Keratinocyte (primary cell): Measurements from ENCODE around the gene PHLPP1. TPM values are rescaled to one million over a fixed set of nuclear protein-coding genes. Genes with fewer than 3 reads are reported as not detected.

ENCODE experiments used
- DNase-seq: peaks from one replicate; pipeline ENCODE4 v3.0.0-alpha.2; 2011; ENCODE audit warnings: low read depth, missing footprints, low spot score
- FAIRE-seq: peaks from 2 replicates; lab custom pipeline; 2011; peaks lifted over from hg19 to GRCh38; lab: Jason Lieb, UNC
- H2AFZ ChIP-seq: 2 replicates; pipeline ENCODE4 v1.6.0; 2012; ENCODE audit warnings: low read length, control low read depth, inconsistent platforms; ENCODE audit not compliant: control insufficient read depth
- H3K27ac ChIP-seq: 2 replicates; pipeline ENCODE4 v1.5.1; 2011; ENCODE audit warnings: low read length; ENCODE audit not compliant: control insufficient read depth, insufficient read depth
- H3K27me3 ChIP-seq: 3 replicates; pipeline ENCODE4 v1.6.0; 2011; ENCODE audit warnings: low read length; ENCODE audit not compliant: control insufficient read depth, insufficient read depth; ENCODE audit errors: extremely low read depth
- H3K36me3 ChIP-seq, 2 experiments: 2 replicates in 1 of 2; 3 replicates in 1 of 2; pipeline ENCODE4 v1.5.1; 2011; ENCODE audit warnings: low read length in 2 of 2, mild to moderate bottlenecking in 1 of 2; ENCODE audit not compliant: control insufficient read depth in 2 of 2, insufficient read depth in 2 of 2; ENCODE audit errors: extremely low read depth in 1 of 2
- H3K4me1 ChIP-seq: 3 replicates; pipeline ENCODE4 v1.5.1; 2011; ENCODE audit warnings: low read length; ENCODE audit not compliant: control insufficient read depth, insufficient read depth; ENCODE audit errors: extremely low read depth
- H3K4me2 ChIP-seq: 3 replicates; pipeline ENCODE4 v1.6.0; 2011; ENCODE audit warnings: low read depth, low read length; ENCODE audit not compliant: control insufficient read depth, insufficient read depth; ENCODE audit errors: extremely low read depth
- H3K4me3 ChIP-seq, 3 experiments: fragments of 200-600 bp in 1 of 3; sonication (generic) in 1 of 3; 2 replicates in 2 of 3; 3 replicates in 1 of 3; pipeline ENCODE4 v1.5.1; 2011 to 2016; ENCODE audit warnings: low read length in 3 of 3, mild to moderate bottlenecking in 3 of 3, control low read depth in 2 of 3, inconsistent platforms in 1 of 3, low read depth in 1 of 3, mixed read lengths in 1 of 3, mixed run types in 1 of 3, moderate library complexity in 1 of 3; ENCODE audit not compliant: control insufficient read depth in 2 of 3, insufficient read depth in 2 of 3; ENCODE audit errors: extremely low read depth in 1 of 3
- H3K79me2 ChIP-seq: 2 replicates; pipeline ENCODE4 v1.6.0; 2012; ENCODE audit warnings: low read length; ENCODE audit not compliant: control insufficient read depth, insufficient read depth
- H3K9ac ChIP-seq: 3 replicates; pipeline ENCODE4 v1.6.0; 2011; ENCODE audit warnings: low read length; ENCODE audit not compliant: control insufficient read depth, insufficient read depth; ENCODE audit errors: extremely low read depth
- H3K9me1 ChIP-seq: 3 replicates; pipeline ENCODE4 v1.6.0; 2011; ENCODE audit warnings: low read length; ENCODE audit not compliant: control insufficient read depth, insufficient read depth; ENCODE audit errors: extremely low read depth
- H3K9me3 ChIP-seq: 2 replicates; pipeline ENCODE4 v1.5.1; 2012; ENCODE audit warnings: low read depth, low read length; ENCODE audit not compliant: control insufficient read depth
- H4K20me1 ChIP-seq: 3 replicates; pipeline ENCODE4 v1.6.0; 2011; ENCODE audit warnings: low read length; ENCODE audit not compliant: control insufficient read depth, insufficient read depth; ENCODE audit errors: extremely low read depth
- CTCF ChIP-seq, 3 experiments: IDR thresholded peaks in 1 of 3; conservative IDR thresholded peaks in 1 of 3; optimal IDR thresholded peaks in 1 of 3; 2 replicates in 2 of 3; 3 replicates in 1 of 3; pipeline versions ENCODE3 to v1.5.1; 2011; ENCODE audit warnings: low read length in 3 of 3, mild to moderate bottlenecking in 3 of 3, moderate library complexity in 2 of 3, control low read depth in 1 of 3, inconsistent platforms in 1 of 3; ENCODE audit not compliant: insufficient read depth in 2 of 3; ENCODE audit errors: extremely low read depth in 1 of 3
- EZH2 ChIP-seq: IDR thresholded peaks from one replicate; pipeline ENCODE4 v1.6.1; 2012; ENCODE audit warnings: inconsistent platforms, mild to moderate bottlenecking, low read length, moderate library complexity
- dilution Hi-C: fragments of 300-500 bp; cut with MboI; formaldehyde crosslinking; loops from one replicate; pipeline ENCODE4 v1.7.0; 2020; ENCODE audit warnings: low sequenced_read_pairs; ENCODE audit not compliant: extremely low pct_ligation_motif_present
- polyA plus RNA-seq, 5 experiments: library from polyadenylated mRNA; depleted of rRNA in 3 of 5; stranded (reverse) in 3 of 5; stranded (forward) in 1 of 5; unstranded in 1 of 5; fragments of >200 nt; gene quantifications; 1 replicate in 1 of 5; 2 replicates in 3 of 5; 3 replicates in 1 of 5; pipeline versions ENCODE4 v1.2.1 to v1.2.3, GENCODE V29; 2011 to 2012; ENCODE audit warnings: missing spikeins in 2 of 5, low read depth in 1 of 5, low replicate concordance in 1 of 5

The PHLPP1 gene
- polyA plus RNA-seq, 1 donor (not counting 4 experiments of a cell fraction or from before 2014, with no cell fraction given): 8.4 TPM

- H3K4me1 ChIP-seq: no peaks in the 10 kb centered on the region
- H3K4me2 ChIP-seq: no peak overlapping the region
- no peaks in the 10 kb centered on the region for H4K20me1 ChIP-seq
- H3K9me3 ChIP-seq: no peaks in the 10 kb centered on the region
- TF ChIP-seq EZH2: no peak
- H3K4me3 ChIP-seq: no peak overlapping the region
- dilution Hi-C loops: loop anchor here (25.0 kb wide), 1 partner anchor 305 kb away; the partner anchor contains the start of gene BCL2
- no peaks in the 10 kb centered on the region for H3K9me1 ChIP-seq
- no peaks in the 10 kb centered on the region for H3K79me2 ChIP-seq
- H2AFZ ChIP-seq: no peak overlapping the region
- DNase-seq (no peak), FAIRE-seq (no peak)
- H3K9ac ChIP-seq: no peak overlapping the region
- H3K27me3 ChIP-seq: no peaks in the 10 kb centered on the region
- no peaks in the 10 kb centered on the region for H3K36me3 ChIP-seq
- no peak overlapping the region for H3K27ac ChIP-seq
Observed at GRCh38 chr18:63007231-63007630, 291.9 kb downstream of the PHLPP1 start.

- Histone ChIP-seq H3K9me1 (no peaks in the 10 kb centered on the region), H3K4me3 (no peak overlapping the region), H3K27me3 (peaks cover 4% of the 10 kb centered on the region), H3K36me3 (no peaks in the 10 kb centered on the region), H3K9me3 (no peaks in the 10 kb centered on the region), H2AFZ (no peak overlapping the region), H3K9ac (no peak overlapping the region), H3K27ac (no peak overlapping the region), H3K4me1 (no peaks in the 10 kb centered on the region), H3K79me2 (no peaks in the 10 kb centered on the region), H3K4me2 (no peak overlapping the region), H4K20me1 (no peaks in the 10 kb centered on the region)
- dilution Hi-C loops: loop anchor here (25.0 kb wide), 1 partner anchor 296 kb away; the partner anchor contains the start of gene BCL2
- DNase-seq (no peak), FAIRE-seq (no peak)
- TF ChIP-seq EZH2: no peak
- TF ChIP-seq CTCF (optimal IDR thresholded peaks at IDR 0.05 in 1 of 3, IDR thresholded peaks at IDR 0.05 in 1 of 3, conservative IDR thresholded peaks at IDR 0.05 in 1 of 3; ENCODE audit: extremely low read depth in 1 of 3, insufficient read depth in 2 of 3, low read length in 3 of 3): peak; percentile 72 to 80 (median 73)
Observed at GRCh38 chr18:63016270-63016669, 300.9 kb downstream of the PHLPP1 start.

GRCh38 chr18:63017076-63017475 is 301.7 kb downstream of the PHLPP1 start:
- DNase-seq (no peak), FAIRE-seq (no peak)
- no peak for TF ChIP-seq CTCF (optimal IDR thresholded peaks at IDR 0.05 in 1 of 3, IDR thresholded peaks at IDR 0.05 in 1 of 3, conservative IDR thresholded peaks at IDR 0.05 in 1 of 3; ENCODE audit: extremely low read depth in 1 of 3, insufficient read depth in 2 of 3, low read length in 3 of 3)
- TF ChIP-seq EZH2: no peak
- dilution Hi-C loops: loop anchor here (25.0 kb wide), 1 partner anchor 295 kb away; the partner anchor contains the start of gene BCL2
- Histone ChIP-seq H3K4me3 (no peak overlapping the region), H3K9me3 (no peaks in the 10 kb centered on the region), H2AFZ (no peak overlapping the region), H3K9ac (no peak overlapping the region), H3K4me2 (no peak overlapping the region), H3K27ac (no peak overlapping the region), H3K79me2 (no peaks in the 10 kb centered on the region), H3K4me1 (no peaks in the 10 kb centered on the region), H3K36me3 (no peaks in the 10 kb centered on the region), H4K20me1 (no peaks in the 10 kb centered on the region), H3K27me3 (peaks cover 4% of the 10 kb centered on the region), H3K9me1 (no peaks in the 10 kb centered on the region)
